ENCODE data around the gene USP43.

DNA sequence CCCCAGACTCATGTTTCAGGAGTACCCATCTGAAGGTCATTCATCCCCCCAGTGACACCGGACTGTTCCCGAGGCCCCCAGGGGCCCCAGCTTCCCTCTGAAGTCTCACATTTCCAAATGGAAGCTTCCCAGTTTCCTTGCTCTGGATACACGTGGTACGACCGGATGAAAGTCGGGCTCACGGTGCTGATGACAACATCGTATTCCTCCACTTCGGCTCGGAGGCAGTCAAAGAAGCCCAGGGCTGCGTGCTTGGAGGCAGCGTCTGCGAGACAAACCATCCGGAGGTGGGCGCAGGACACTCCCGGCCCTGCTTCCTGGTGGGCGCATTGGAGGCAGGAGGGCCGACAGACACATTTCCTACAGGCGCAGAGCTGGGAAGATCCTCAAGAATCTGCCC is 127.3 kb downstream of the USP43 start:
- TF ChIP-seq, protein P1, sequence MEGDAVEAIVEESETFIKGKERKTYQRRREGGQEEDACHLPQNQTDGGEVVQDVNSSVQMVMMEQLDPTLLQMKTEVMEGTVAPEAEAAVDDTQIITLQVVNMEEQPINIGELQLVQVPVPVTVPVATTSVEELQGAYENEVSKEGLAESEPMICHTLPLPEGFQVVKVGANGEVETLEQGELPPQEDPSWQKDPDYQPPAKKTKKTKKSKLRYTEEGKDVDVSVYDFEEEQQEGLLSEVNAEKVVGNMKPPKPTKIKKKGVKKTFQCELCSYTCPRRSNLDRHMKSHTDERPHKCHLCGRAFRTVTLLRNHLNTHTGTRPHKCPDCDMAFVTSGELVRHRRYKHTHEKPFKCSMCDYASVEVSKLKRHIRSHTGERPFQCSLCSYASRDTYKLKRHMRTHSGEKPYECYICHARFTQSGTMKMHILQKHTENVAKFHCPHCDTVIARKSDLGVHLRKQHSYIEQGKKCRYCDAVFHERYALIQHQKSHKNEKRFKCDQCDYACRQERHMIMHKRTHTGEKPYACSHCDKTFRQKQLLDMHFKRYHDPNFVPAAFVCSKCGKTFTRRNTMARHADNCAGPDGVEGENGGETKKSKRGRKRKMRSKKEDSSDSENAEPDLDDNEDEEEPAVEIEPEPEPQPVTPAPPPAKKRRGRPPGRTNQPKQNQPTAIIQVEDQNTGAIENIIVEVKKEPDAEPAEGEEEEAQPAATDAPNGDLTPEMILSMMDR (conservative IDR thresholded peaks at IDR 0.05 in 1 of 2, IDR thresholded peaks at IDR 0.05 in 1 of 2; ENCODE audit: extremely low read depth in 1 of 2, insufficient read depth in 1 of 2, low read depth in 1 of 2, low read length in 2 of 2), result no peak
- no peak for TF ChIP-seq EZH2 (IDR thresholded peaks at IDR 0.05; ENCODE audit: borderline replicate concordance, low read length)
